HL-60 (cell line): ENCODE results near the gene GRID2.

Experiments
- DNase-seq, 2 experiments: peaks; one replicate each; pipeline ENCODE4 v3.0.0-alpha.2; 2010 to 2020; ENCODE audit warnings: low read depth in 1 of 2, low spot score in 1 of 2
- H3K27ac ChIP-seq: fragments of 250-450 bp; sonication (Bioruptor Pico); replicated peaks from 2 replicates; pipeline ENCODE4 v1.5.1; 2020; ENCODE audit warnings: mild to moderate bottlenecking, moderate library complexity
- H3K27me3 ChIP-seq: fragments of 250-450 bp; sonication (Bioruptor Pico); 2 replicates; pipeline ENCODE4 v1.5.1; 2021; ENCODE audit warnings: mild to moderate bottlenecking, moderate library complexity; ENCODE audit not compliant: insufficient read depth, poor library complexity, severe bottlenecking
- H3K4me3 ChIP-seq: replicated peaks from 2 replicates; pipeline ENCODE4 v1.5.1; 2011; ENCODE audit warnings: mild to moderate bottlenecking, control low read depth, low read length; ENCODE audit not compliant: insufficient read depth
- CTCF ChIP-seq: IDR thresholded peaks from one replicate; pipeline ENCODE4 v1.5.1; 2011; ENCODE audit warnings: low read length, control low read depth, inconsistent platforms; ENCODE audit not compliant: insufficient read depth
- GABPA ChIP-seq: IDR thresholded peaks from 2 replicates; pipeline ENCODE4 v1.6.1; 2012; ENCODE audit warnings: low read depth
- POLR2AphosphoS5 ChIP-seq: IDR thresholded peaks from 2 replicates; pipeline ENCODE4 v1.6.1; 2012; ENCODE audit warnings: low read depth
- REST ChIP-seq: IDR thresholded peaks from 2 replicates; pipeline ENCODE4 v1.6.1; 2012; ENCODE audit warnings: low read depth; ENCODE audit not compliant: insufficient replicate concordance
- SPI1 ChIP-seq: IDR thresholded peaks from 2 replicates; pipeline ENCODE4 v1.6.1; 2012; ENCODE audit warnings: low read depth, mild to moderate bottlenecking, borderline replicate concordance

Gene GRID2

GRCh38 chr4:92455951-92456350 lies 152.2 kb downstream of the GRID2 start:
- TF ChIP-seq SPI1 (no peak), REST (no peak), GABPA (no peak), CTCF (no peak), POLR2AphosphoS5 (no peak)

GRCh38 chr4:92461732-92462131 lies 158.0 kb downstream of the GRID2 start:
- no peak for DNase-seq
- no peaks in the 10 kb centered on the region for H3K27me3 ChIP-seq
- H3K27ac ChIP-seq = no peak overlapping the region
- TF ChIP-seq CTCF = no peak
- TF ChIP-seq GABPA = no peak
- TF ChIP-seq REST = no peak
- no peak for TF ChIP-seq POLR2AphosphoS5
- TF ChIP-seq SPI1 = no peak
- H3K4me3 ChIP-seq = no peak overlapping the region

More at GRCh38 chr4:92455951-92456350, 152.2 kb downstream of the GRID2 start:
- H3K27me3 ChIP-seq = no peaks in the 10 kb centered on the region
- DNase-seq = no peak
- no peak overlapping the region for H3K27ac ChIP-seq
- no peak overlapping the region for H3K4me3 ChIP-seq

- no peak overlapping the region for H3K4me3 ChIP-seq
These were observed 173.5 kb downstream of the GRID2 start for GRCh38 chr4:92477298-92477697.

GRCh38 chr4:92483341-92483740 lies 179.6 kb downstream of the GRID2 start:
- no peaks in the 10 kb centered on the region for H3K27me3 ChIP-seq
- H3K4me3 ChIP-seq = no peak overlapping the region
- TF ChIP-seq POLR2AphosphoS5 (no peak), GABPA (no peak), REST (no peak), CTCF (no peak), SPI1 (no peak)
- H3K27ac ChIP-seq = no peak overlapping the region
- no peak for DNase-seq

More at GRCh38 chr4:92477298-92477697, 173.5 kb downstream of the GRID2 start:
- DNase-seq = no peak
- Histone ChIP-seq H3K27ac (no peak overlapping the region), H3K27me3 (no peaks in the 10 kb centered on the region)
- TF ChIP-seq SPI1 = no peak
